ENCODE results near the gene ARHGAP9.

DNA sequence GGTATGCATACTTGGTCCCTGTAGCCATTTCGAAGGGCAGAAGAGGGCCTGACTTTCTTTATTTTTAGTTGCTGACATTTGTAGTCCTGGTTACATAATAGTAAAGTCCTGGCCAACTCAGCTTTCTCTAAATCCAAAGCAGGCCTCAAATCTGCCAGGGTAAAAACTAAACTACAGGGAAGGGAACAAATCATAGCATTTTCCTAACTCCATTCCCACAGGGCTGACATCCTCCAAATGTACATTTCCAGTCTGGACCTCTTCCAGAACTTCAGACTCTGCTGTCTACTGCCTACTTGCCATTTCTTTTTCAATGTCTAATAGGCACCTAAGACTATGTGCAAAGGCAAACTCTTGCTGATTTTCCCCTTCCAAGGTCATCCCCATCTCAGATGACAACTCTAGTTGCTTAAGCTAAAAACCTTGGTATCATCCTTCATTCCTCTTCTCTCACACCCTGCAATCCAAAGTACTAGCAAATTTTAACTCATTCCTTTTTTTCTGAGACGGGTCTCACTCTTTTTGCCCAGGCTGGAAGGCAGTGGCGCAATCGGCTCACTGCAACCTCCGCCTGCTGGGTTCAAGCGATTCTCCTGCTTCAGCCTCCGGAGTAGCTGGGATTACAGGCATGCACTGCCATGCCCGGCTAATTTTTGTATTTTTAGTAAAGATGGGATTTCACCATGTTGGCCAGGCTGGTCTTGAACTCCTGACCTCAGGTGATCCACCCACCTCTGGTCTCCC is 38.7 kb upstream of the ARHGAP9 start:
- TF ChIP-seq CTCF (IDR thresholded peaks at IDR 0.05 in 8 of 11, conservative IDR thresholded peaks at IDR 0.05 in 3 of 11), result no peak
- TF ChIP-seq POLR2AphosphoS5 (IDR thresholded peaks at IDR 0.05), result no peak
- TF ChIP-seq POLR2A (IDR thresholded peaks at IDR 0.05), result no peak
